Left ventricle myocardium inferior (tissue), 1 donor: Measurements from ENCODE around the gene COL4A6. TPM values are rescaled to one million over a fixed set of nuclear protein-coding genes. Genes with fewer than 3 reads are reported as not detected.

Experiments
- DNase-seq: peaks from one replicate; pipeline ENCODE4 v3.0.0-alpha.2; 2020
- H3K27ac ChIP-seq: fragments of 200-600 bp; replicated peaks from 2 replicates; pipeline ENCODE4 v1.8.0; 2021
- H3K27me3 ChIP-seq: fragments of 200-600 bp; 2 replicates; pipeline ENCODE4 v1.8.0; 2021; ENCODE audit warnings: low read depth
- H3K36me3 ChIP-seq: fragments of 200-600 bp; 2 replicates; pipeline ENCODE4 v1.8.0; 2021
- H3K4me1 ChIP-seq: fragments of 200-600 bp; 2 replicates; pipeline ENCODE4 v1.8.0; 2021
- H3K4me3 ChIP-seq: fragments of 200-600 bp; 2 replicates; pipeline ENCODE4 v1.8.0; 2021; ENCODE audit warnings: mild to moderate bottlenecking, moderate library complexity
- H3K9me3 ChIP-seq: fragments of 200-600 bp; replicated peaks from 2 replicates; pipeline ENCODE4 v1.8.0; 2021
- intact Hi-C: fragments of 100-400 bp; cut with micrococcal nuclease; formaldehyde crosslinking; loops from one replicate; pipeline ENCODE4 v1.11.0; 2022
- total RNA-seq: library from RNA; stranded (reverse); fragmentation: NEBNext Ultra II Directional; extraction: Animal tissue kit (Norgen Biotek cat#: 25700); gene quantifications from one replicate; pipeline ENCODE4 v1.2.1, GENCODE V29; 2021
- TF ChIP-seq, protein P1 (sequence below): fragments of 200-600 bp; IDR thresholded peaks from 2 replicates; pipeline ENCODE4 v1.8.0; 2021; ENCODE audit warnings: antibody characterized with exemption, mild to moderate bottlenecking, borderline replicate concordance
- donor health status: DM: no; HTN: yes; CAD: no; lungs with severe emphysema.

COL4A6 gene
- total RNA-seq, 1 donor from 2014 or later = 9.8 TPM

GRCh38 chrX:108439961-108440696 lies 1.9 kb upstream of the COL4A6 start:
- H3K27ac ChIP-seq = peak overlapping the region; percentile 82
- intact Hi-C loops = no loop called here
- peak overlapping the region; percentile 68 for H3K4me3 ChIP-seq
- no peaks in the 10 kb centered on the region for H3K9me3 ChIP-seq
- DNase-seq = no peak
- H3K36me3 ChIP-seq = no peaks in the 10 kb centered on the region
- H3K27me3 ChIP-seq = no peaks in the 10 kb centered on the region
- TF ChIP-seq, protein P1, sequence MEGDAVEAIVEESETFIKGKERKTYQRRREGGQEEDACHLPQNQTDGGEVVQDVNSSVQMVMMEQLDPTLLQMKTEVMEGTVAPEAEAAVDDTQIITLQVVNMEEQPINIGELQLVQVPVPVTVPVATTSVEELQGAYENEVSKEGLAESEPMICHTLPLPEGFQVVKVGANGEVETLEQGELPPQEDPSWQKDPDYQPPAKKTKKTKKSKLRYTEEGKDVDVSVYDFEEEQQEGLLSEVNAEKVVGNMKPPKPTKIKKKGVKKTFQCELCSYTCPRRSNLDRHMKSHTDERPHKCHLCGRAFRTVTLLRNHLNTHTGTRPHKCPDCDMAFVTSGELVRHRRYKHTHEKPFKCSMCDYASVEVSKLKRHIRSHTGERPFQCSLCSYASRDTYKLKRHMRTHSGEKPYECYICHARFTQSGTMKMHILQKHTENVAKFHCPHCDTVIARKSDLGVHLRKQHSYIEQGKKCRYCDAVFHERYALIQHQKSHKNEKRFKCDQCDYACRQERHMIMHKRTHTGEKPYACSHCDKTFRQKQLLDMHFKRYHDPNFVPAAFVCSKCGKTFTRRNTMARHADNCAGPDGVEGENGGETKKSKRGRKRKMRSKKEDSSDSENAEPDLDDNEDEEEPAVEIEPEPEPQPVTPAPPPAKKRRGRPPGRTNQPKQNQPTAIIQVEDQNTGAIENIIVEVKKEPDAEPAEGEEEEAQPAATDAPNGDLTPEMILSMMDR = no peak
- no peaks in the 10 kb centered on the region for H3K4me1 ChIP-seq

DNA sequence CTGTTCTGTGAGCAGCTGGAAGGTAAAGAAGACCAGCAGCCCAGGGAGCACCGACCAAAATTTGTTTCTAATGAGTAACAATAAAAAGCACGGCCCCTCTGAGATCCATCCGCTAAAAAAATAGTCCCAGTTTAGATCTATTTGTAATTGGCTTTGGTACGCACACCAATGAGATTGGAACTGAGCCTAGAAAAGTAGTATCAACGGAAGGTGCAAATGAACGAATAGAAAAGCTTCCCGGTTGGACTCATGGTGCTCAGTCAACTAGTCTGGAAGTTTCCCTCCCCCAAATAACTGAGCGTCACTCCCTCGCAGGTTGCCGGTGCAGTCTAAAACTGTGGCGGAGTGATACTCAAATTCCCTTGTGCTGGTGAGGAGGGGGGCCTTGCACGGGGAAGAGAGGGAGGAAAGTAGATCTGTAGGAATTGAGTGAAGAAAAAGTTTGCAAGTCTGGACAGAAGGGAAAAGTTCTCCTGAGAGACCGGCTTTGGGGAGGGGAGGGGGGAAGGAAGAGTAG lies 1.3 kb upstream of the COL4A6 start, which contains the start of gene COL4A5:
COL4A5 (plus strand) TSS at position 413 of the 517 bp plus-strand sequence. CDS start 288 bp downstream, outside the sequence.
- H3K9me3 ChIP-seq = no peaks in the 10 kb centered on the region
- TF ChIP-seq, protein P1 = no peak
- no peaks in the 10 kb centered on the region for H3K36me3 ChIP-seq
- peak within 1 kb of the TSS; percentile 82 for H3K27ac ChIP-seq
- DNase-seq = peak; percentile 27
- H3K4me3 ChIP-seq = peak within 1 kb of the TSS; percentile 68
- intact Hi-C loops = no loop called here
- no peaks in the 10 kb centered on the region for H3K4me1 ChIP-seq
- H3K27me3 ChIP-seq = no peaks in the 10 kb centered on the region

GRCh38 chrX:108437349-108438109 lies 693 bp downstream of the COL4A6 start:
- Histone ChIP-seq H3K4me1 (no peaks in the 10 kb centered on the region), H3K27me3 (no peaks in the 10 kb centered on the region), H3K4me3 (peak overlapping the region; percentile 68), H3K9me3 (no peaks in the 10 kb centered on the region), H3K27ac (peak overlapping the region; percentile 36), H3K36me3 (no peaks in the 10 kb centered on the region)
- DNase-seq = no peak
- intact Hi-C loops = no loop called here
- TF ChIP-seq, protein P1 = no peak

DNA sequence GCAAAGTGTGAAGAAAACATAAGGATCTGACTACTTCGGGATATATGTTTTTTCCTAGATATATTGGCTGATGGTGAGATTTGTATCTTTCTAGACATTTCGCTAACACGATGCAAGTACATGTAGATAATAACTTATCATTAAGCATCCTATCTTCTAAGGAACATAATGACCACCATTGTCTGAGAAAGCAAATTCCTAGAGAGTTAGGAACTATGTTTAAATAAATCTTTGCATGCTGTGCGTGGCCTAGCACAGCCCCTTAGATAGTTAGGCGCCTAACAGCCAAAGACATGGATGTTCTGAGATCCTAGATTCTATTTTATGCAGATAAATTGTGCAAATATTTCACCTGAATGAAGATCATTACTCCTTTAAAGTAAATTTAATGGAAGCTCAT lies 3.0 kb downstream of the COL4A6 start:
- DNase-seq = no peak
- TF ChIP-seq, protein P1 = no peak
- Histone ChIP-seq H3K36me3 (no peaks in the 10 kb centered on the region), H3K4me1 (no peaks in the 10 kb centered on the region), H3K27ac (no peak overlapping the region), H3K4me3 (no peak overlapping the region), H3K9me3 (no peaks in the 10 kb centered on the region), H3K27me3 (no peaks in the 10 kb centered on the region)
- intact Hi-C loops = no loop called here

GRCh38 chrX:108426262-108426661 lies 12.0 kb downstream of the COL4A6 start:
- intact Hi-C loops = no loop called here
- TF ChIP-seq, protein P1 = no peak

More at GRCh38 chrX:108426262-108426661, 12.0 kb downstream of the COL4A6 start:
- Histone ChIP-seq H3K9me3 (no peaks in the 10 kb centered on the region), H3K4me3 (no peak overlapping the region), H3K27ac (no peak overlapping the region), H3K36me3 (no peaks in the 10 kb centered on the region), H3K4me1 (no peaks in the 10 kb centered on the region), H3K27me3 (no peaks in the 10 kb centered on the region)
- DNase-seq = no peak
